NCI-H1436 (cell line): Measurements from ENCODE around the gene LTBP3.
A peak's percentile ranks its signal among the peaks of the same experiment; 100 is the strongest.

ENCODE experiments used
- DNase-seq: peaks from one replicate; lab custom pipeline; 2025; lab: John Stamatoyannopoulos, UW

Gene LTBP3

GRCh38 chr11:65558002-65558929 lies at the start of gene LTBP3:
TSS of gene LTBP3 (minus strand) at chr11:65558359. CDS start at chr11:65557959, 400 bp downstream.
- DNase-seq, result peak; percentile 13

GRCh38 chr11:65606876-65607613 lies 48.9 kb upstream of the LTBP3 start:
- no peak for DNase-seq

GRCh38 chr11:65604258-65604657 lies 46.1 kb upstream of the LTBP3 start:
- DNase-seq, result no peak

- no peak for DNase-seq
Measured at GRCh38 chr11:65599955-65600246, 41.7 kb upstream of the LTBP3 start.

GRCh38 chr11:65599216-65599954 lies 41.2 kb upstream of the LTBP3 start:
- DNase-seq, result no peak

GRCh38 chr11:65598258-65598699 lies 40.1 kb upstream of the LTBP3 start:
- DNase-seq, result no peak

- DNase-seq, result no peak
Measured at GRCh38 chr11:65596520-65596919, 38.4 kb upstream of the LTBP3 start.

GRCh38 chr11:65595543-65596281 lies 37.6 kb upstream of the LTBP3 start, which contains the start of gene KCNK7:
TSS of gene KCNK7 (minus strand) at chr11:65595800. CDS start at chr11:65595772, 28 bp downstream.
- DNase-seq, result no peak

- no peak for DNase-seq
Measured at GRCh38 chr11:65595131-65595530, 37.0 kb upstream of the LTBP3 start.

GRCh38 chr11:65593518-65594414 lies 35.6 kb upstream of the LTBP3 start:
- no peak for DNase-seq

- DNase-seq, result no peak
Measured at GRCh38 chr11:65592858-65593517, 34.8 kb upstream of the LTBP3 start.

- DNase-seq, result no peak
Measured at GRCh38 chr11:65591939-65592857, 34.0 kb upstream of the LTBP3 start.

- no peak for DNase-seq
Measured at GRCh38 chr11:65590240-65590738, 32.1 kb upstream of the LTBP3 start.

- no peak for DNase-seq
Measured at GRCh38 chr11:65589444-65590239, 31.5 kb upstream of the LTBP3 start.

GRCh38 chr11:65588199-65589054 lies 30.3 kb upstream of the LTBP3 start:
- DNase-seq, result no peak

- DNase-seq, result no peak
Measured at GRCh38 chr11:65586676-65587075, 28.5 kb upstream of the LTBP3 start.

- DNase-seq, result no peak
Measured at GRCh38 chr11:65586247-65586630, 28.1 kb upstream of the LTBP3 start.
